Activated T-helper 1 cell treated with Interleukin-2 at 50 U/mL for 16 hours (primary cell): Measurements from ENCODE around the gene GNPTG.
"Not testable (repeated sequence)": the region's sequence is repeated elsewhere in the genome, so short reads cannot be mapped to it uniquely, and the experiment has no call there.

Source experiments
- DNase-seq: peaks from one replicate; pipeline ENCODE4 v3.0.0-alpha.2; 2020; ENCODE audit warnings: low read depth

Gene GNPTG

GRCh38 chr16:1319041-1319440, 32.7 kb upstream of the GNPTG start:
- DNase-seq, result no peak

- DNase-seq, result no peak
Measured at GRCh38 chr16:1320097-1320496, 31.6 kb upstream of the GNPTG start.

- no peak for DNase-seq
Measured at GRCh38 chr16:1320658-1321240, 31.0 kb upstream of the GNPTG start.

GRCh38 chr16:1322407-1322806, 29.3 kb upstream of the GNPTG start:
- no peak for DNase-seq

GRCh38 chr16:1323296-1324239, 28.2 kb upstream of the GNPTG start:
- DNase-seq, result no peak

- DNase-seq, result no peak
Measured at GRCh38 chr16:1324286-1324826, 27.4 kb upstream of the GNPTG start.

DNA sequence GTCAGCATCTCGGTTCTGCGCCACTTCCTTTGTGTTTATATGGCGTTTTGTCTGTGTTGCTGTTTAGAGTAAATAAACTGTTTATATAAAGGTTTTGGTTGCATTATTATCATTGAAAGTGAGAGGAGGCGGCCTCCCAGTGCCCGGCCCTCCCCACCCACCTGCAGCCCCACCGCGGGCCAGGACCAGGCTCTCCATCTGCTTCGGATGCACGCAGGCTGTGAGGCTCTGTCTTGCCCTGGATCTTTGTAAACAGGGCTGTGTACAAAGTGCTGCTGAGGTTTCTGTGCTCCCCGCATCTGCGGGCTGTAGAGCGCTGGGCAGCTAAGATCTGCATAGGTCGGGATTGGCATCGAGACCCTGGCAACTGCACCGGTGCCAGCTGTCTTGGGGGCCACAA, 26.5 kb upstream of the GNPTG start:
- no peak for DNase-seq

GRCh38 chr16:1325673-1326371, 25.9 kb upstream of the GNPTG start:
- DNase-seq, result no peak

GRCh38 chr16:1326391-1326790, 25.3 kb upstream of the GNPTG start:
- no peak for DNase-seq

DNA sequence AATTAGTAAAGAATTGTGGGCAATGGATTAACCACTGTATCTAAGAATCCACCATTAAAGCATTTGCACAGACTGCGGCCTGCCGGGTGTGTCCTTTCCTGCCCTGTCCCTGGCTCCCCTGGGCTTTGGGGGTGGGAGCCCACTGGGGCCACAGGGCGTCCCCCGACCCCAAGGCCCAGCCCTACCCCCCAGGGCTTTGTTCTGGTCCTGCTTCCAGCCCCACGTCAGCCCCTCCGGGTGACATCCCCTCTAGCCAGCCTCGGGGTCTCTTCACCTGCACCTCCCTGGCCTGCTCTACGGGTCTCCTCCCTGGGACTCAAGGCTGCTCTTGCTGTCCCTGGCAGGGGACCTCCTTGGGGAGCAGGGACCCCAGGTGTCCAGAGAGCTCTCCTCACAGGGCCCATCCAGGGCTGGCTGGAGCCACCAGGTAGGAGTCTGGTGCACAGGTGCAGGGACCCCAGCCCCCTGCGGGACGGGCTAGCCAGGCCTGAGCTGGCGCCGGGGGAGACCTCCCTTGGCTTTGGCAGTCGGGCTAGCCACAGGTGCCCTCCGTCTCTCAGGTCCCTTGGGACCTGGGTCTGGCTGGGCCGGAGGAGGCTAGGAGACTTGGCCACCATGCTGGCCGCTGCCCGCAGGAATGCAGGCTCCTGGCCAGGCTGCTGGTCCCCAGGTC, 24.6 kb upstream of the GNPTG start:
- no peak for DNase-seq

DNA sequence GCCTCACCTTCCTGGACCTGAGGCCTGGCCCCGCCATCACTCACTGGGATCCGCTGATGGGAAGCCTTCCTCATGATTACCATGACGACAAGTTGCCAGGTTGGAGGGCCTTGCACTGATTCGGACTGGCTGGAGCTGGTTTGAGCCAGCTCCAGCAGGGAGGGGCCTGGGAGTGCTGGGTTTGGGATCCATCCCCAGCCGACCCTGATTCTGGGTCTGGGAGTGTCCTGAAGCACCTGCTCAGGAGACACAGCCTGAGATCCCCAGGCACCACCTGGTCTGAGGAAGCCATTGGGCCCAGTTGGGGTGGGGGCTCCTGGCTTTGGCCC, 24.1 kb upstream of the GNPTG start:
- DNase-seq, result no peak

GRCh38 chr16:1328136-1328535, 23.6 kb upstream of the GNPTG start:
- DNase-seq, result not testable (repeated sequence)

DNA sequence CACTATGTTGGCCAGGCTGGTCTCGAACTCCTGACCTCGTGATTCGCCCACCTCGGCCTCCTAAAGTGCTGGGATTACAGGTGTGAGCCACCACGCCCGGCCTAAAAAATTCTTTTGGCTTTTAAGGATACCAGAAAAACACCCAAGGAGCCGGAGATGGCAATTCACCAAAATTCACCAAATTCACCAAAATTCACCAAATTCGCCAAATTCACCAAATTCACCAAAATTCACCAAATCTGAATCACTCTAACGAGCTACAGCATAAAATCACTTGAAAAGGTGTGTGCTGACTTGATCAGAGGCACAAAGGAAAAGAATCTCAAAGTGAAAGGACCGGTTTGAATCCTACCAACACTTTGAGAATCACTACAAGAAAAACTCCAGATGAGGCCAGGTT, 22.8 kb upstream of the GNPTG start:
- DNase-seq, result not testable (repeated sequence)

DNA sequence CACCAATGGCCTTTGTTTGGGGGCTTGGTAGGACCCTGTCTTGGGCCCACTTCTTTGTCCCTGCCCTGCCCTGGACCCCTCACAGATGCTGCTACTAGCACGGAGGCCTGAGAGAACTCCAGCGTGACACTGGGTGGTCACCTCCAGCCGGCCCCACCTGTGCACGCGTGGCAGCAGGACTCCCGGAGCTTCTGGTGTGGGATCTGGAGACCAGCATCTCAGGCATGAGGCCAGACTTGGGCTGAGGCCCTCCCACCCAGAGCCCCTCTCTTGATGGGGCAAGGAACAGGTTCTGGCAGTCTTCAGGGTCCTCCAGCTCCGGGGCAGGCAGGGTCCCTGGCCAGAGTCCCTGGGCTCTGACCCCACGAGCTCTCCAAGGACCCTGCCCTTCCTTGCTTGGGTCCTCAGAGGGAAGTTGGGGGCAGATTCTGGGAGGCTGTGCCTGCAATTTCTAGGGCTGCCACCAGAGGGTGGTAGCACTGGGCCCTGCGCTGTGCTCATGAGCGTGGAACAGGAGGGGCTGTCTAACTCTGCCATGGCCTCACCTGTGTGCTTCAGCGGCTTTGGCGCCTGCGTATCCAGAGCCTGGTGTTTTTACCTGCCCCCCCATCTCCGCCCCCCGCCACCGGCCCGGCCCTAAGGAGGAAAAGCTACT, 21.3 kb upstream of the GNPTG start:
- no peak for DNase-seq

DNA sequence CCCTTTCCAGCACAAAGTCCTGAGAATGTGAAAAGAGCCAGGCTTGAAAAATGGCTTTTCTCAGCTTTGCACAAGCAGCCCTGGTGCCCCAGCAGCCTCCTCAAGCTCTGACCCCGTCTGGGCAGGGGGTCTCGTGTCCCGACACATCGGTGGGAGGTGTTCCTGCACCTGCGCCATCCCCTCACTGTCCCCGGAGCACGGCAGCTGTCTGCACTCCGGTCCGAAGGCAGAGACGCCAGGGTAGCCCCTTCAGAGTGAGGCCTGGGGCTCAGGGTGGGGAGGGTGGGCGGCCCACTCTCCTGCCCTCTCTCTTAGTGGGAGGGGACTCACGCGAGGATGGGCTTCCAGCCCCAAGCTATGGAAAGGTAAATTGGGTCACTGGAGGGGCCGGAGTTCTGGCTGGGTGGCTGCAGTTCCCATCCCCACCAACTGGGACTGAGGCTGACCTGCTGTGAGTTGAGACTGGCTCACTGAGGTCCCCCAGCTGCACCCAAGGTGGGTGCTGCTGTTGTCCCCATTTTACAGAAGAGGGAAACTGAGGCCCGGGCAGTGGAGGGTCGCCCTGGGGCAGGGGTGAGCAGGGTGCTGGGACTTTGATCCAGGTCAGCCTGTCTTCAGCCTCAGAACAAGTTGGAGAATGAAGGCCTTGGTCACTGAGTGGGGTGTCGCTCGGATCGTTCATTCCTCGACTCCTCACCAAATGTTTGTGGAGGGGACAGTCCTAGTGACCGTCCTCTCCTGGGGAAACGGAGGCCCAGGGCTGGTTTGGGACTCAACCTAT, 20.6 kb upstream of the GNPTG start:
- no peak for DNase-seq

DNA sequence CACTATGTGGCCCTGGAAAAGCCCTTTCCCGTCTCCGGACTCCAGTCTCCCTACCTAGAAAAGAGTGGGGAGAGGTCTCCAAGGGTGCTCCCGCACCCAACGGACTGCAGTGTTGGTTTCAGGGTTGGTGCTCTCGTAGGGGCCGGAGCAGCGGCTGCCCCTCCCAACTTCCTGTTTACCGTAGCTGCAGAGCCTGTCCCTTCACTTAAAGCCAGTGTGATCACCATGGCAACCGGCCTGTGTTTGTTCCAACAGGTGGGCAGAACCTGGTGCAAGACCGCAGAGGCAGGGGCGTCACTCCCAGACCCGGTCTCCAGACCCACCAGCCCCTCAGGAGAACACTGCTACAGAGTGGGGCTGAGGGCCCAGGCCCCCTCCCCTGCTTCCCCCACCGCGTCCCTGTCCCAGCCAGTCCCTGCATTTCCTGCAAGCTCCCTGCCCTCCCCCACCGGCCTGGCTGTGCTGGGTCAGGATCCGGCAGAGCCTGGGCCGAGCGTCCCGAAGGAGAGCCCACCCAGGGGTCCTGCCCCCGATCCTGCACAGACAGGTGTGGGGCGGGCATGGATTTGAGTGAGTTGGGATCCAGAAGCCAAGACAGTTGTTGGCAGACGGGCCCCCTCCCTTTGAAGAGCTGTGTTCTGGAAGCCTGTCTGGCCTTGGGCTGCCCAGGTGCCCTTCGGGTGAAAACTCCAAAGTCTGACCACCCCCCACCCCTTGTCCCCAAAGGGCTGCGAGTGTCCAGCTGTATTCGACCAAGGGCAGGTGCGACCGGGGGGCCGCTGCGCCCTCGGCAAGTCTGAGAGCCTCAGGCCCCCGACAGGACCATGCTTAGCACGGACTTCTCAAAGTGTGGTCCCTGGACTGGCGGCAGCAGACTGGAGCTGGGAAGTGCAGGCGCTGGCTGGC, 19.8 kb upstream of the GNPTG start:
- no peak for DNase-seq

DNA sequence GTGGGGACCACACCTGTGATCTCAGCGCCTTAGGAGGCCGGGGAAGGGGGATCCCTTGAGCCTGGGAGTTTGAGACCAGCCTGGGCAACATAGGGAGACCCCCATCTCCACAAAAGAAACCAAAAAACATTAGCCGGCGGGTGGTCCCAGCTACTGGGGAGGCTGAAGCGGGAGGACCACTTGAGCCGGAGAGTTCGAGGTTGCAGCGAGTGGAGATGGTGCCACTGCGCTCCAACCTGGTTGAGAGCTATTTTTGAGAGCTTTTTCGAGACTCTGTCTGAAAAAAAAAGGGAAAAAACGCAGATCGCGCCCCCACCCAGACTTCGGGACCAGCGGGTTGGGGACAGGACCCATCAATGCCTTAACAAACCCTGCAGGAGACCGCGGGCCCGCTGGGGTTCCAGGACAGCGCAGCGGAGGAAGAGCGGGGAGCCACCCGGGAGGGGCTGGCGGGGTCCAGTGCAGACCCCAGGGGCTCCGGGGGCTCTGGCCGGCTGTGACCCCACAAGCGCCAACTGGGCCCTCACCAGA, 19.0 kb upstream of the GNPTG start:
- no peak for DNase-seq

DNA sequence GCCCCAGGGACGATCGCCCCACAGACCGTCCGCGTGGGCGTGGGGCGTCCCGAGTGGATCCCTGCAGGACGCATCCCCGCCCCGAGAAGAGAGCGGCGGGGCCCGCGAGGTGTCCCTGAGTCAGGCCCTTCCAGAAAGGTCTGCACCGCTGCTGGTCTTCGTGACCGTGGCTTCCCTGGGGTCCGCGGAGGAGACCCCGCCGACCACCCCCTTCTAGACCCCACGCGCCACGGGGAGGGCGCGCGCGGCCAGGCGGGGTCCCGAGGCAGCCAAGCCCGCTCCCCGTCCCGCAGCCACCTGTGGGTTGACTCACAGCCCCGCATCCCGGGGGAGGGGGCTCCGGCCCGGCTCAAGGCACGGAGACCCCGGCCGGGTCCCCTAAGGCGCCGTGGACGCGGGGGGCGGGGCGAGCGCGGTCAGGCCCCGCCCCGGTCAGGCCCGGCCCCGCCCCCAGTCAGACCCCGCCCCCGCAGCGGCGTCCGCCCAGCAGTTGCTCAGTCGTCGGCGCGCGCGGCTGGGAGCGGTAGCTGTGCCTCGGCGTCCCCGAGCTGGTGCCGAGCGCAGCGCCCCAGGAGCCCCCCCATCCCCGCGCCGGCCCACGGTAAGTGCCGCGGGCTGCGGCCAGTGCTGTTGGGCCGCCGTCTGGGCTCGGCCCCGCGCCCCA, 18.4 kb upstream of the GNPTG start, which contains the start of gene BAIAP3:
TSS of gene BAIAP3 (plus strand) at position 497 of the 664 bp plus-strand sequence. CDS start 4,905 bp downstream, outside the sequence.
- DNase-seq, result peak; percentile 36
